ENCODE results near the gene CLCA1.
A peak's percentile ranks its signal among the peaks of the same experiment; 100 is the strongest.

DNA sequence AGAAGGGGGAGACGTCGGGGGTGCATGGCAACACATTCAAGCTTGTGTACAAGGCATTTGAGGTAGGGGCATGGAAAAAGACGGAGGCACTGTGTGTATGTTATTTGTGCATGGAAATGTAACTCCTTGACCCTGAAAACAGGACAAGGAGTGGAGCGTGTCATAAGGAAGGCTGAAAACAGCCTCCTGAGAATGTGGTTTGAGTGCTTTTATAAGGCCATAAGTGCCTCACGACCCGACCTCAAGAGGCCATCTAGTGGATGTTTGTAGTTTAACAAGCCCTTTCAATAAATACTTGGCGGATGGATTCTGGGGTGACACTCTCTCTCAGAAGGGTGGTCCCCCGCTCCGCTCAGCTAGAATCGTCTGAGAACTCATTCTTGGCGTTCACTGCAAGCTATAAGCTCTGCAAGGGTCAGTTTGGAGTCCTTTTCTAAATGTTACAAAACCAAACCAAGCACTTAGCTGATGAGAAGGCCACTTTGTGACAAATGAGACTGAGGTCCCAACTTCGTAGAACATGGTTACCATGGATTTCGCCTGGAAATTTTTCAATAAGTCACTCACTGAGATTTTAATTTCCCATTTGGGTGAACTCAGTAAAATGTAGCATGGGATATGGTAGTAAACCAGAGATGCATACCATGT, 39.3 kb downstream of the CLCA1 start:
- TF ChIP-seq, protein P1, sequence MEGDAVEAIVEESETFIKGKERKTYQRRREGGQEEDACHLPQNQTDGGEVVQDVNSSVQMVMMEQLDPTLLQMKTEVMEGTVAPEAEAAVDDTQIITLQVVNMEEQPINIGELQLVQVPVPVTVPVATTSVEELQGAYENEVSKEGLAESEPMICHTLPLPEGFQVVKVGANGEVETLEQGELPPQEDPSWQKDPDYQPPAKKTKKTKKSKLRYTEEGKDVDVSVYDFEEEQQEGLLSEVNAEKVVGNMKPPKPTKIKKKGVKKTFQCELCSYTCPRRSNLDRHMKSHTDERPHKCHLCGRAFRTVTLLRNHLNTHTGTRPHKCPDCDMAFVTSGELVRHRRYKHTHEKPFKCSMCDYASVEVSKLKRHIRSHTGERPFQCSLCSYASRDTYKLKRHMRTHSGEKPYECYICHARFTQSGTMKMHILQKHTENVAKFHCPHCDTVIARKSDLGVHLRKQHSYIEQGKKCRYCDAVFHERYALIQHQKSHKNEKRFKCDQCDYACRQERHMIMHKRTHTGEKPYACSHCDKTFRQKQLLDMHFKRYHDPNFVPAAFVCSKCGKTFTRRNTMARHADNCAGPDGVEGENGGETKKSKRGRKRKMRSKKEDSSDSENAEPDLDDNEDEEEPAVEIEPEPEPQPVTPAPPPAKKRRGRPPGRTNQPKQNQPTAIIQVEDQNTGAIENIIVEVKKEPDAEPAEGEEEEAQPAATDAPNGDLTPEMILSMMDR (conservative IDR thresholded peaks at IDR 0.05; ENCODE audit: low read depth, low read length), result peak; percentile 66
- no peak for TF ChIP-seq EZH2 (IDR thresholded peaks at IDR 0.05; ENCODE audit: low read length, unreplicated experiment)
- TF ChIP-seq EZH2phosphoT487 (IDR thresholded peaks at IDR 0.05; ENCODE audit: borderline replicate concordance, low read length), result no peak
